Mucosa of descending colon (tissue), 3 donors: ENCODE data around the gene DPP6. TPM values are rescaled to one million over a fixed set of nuclear protein-coding genes. Genes with fewer than 3 reads are reported as not detected.

ENCODE experiments used
- ATAC-seq: fragments of 200-7000 bp; cut with Tn5 transposase; one replicate; pipeline ENCODE4 v1.9.1; 2020; ENCODE audit warnings: mild to moderate bottlenecking, moderate library complexity
- DNase-seq, 3 donors: peaks; one replicate each; pipeline ENCODE4 v3.0.0-alpha.2; 2020
- H3K36me3 ChIP-seq: fragments of 200-600 bp; one replicate; pipeline ENCODE4 v1.8.0; 2021; ENCODE audit warnings: low read depth, mild to moderate bottlenecking
- H3K4me1 ChIP-seq: fragments of 200-600 bp; one replicate; pipeline ENCODE4 v1.8.0; 2021; ENCODE audit warnings: low read depth, mild to moderate bottlenecking
- H3K4me3 ChIP-seq: fragments of 200-600 bp; one replicate; pipeline ENCODE4 v1.8.0; 2021; ENCODE audit warnings: mild to moderate bottlenecking
- H3K9me3 ChIP-seq: fragments of 200-600 bp; one replicate; pipeline ENCODE4 v1.8.0; 2021; ENCODE audit warnings: mild to moderate bottlenecking
- intact Hi-C, 2 donors: fragments of 100-400 bp; cut with DNase I in 1 of 2; cut with micrococcal nuclease in 1 of 2; formaldehyde crosslinking; loops; one replicate each; pipeline versions ENCODE4 v1.11.0 to v1.11.1; 2022; cut with DNase I, micrococcal nuclease
- total RNA-seq, 3 donors: library from RNA; stranded (reverse); fragmentation: NEBNext Ultra II Directional in 2 of 3; extraction: Animal tissue kit (Norgen Biotek cat#: 25700) in 2 of 3; gene quantifications; one replicate each; pipeline versions ENCODE4 v1.2.1 to v1.2.4, GENCODE V29; 2021 to 2023
- TF ChIP-seq, protein P1 (sequence below): fragments of 200-600 bp; IDR thresholded peaks from one replicate; pipeline ENCODE4 v1.8.0; 2022; ENCODE audit warnings: antibody characterized with exemption, mild to moderate bottlenecking
- donor health status: DM: no; HTN: no; CAD: no; lungs with moderate emphysema.
- donor health status: DM: no; HTN: no; CAD: no.
- donor health status: DM: no; HTN: yes; CAD: no.

Gene DPP6
- total RNA-seq, 3 donors from 2014 or later = 1.3 to 33.8 (median 1.5) TPM

DNA sequence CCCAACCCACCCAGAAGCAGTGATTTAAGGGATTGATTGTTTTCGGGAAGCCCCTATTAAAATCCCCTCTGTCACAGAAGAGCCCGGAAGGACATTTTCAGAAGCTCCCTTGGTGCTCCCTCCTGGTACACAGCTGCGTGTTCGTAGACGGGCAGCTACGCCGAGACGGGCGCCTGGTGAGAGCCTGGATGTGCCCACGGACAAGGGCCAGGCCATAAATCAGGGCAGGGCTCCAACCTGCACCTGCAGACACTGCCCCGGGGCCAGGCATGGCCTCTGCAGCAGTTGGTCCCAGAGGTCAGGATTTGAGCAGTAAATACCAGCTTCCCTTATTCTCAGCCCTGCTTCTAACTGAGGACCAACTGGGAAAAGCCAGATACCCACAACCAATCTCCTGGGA lies 843.9 kb downstream of the DPP6 start:
- intact Hi-C loops = no loop called here
- no peak for DNase-seq
- no peaks in the 10 kb centered on the region for H3K36me3 ChIP-seq
- TF ChIP-seq, protein P1, sequence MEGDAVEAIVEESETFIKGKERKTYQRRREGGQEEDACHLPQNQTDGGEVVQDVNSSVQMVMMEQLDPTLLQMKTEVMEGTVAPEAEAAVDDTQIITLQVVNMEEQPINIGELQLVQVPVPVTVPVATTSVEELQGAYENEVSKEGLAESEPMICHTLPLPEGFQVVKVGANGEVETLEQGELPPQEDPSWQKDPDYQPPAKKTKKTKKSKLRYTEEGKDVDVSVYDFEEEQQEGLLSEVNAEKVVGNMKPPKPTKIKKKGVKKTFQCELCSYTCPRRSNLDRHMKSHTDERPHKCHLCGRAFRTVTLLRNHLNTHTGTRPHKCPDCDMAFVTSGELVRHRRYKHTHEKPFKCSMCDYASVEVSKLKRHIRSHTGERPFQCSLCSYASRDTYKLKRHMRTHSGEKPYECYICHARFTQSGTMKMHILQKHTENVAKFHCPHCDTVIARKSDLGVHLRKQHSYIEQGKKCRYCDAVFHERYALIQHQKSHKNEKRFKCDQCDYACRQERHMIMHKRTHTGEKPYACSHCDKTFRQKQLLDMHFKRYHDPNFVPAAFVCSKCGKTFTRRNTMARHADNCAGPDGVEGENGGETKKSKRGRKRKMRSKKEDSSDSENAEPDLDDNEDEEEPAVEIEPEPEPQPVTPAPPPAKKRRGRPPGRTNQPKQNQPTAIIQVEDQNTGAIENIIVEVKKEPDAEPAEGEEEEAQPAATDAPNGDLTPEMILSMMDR = no peak
- no peaks in the 10 kb centered on the region for H3K4me1 ChIP-seq
- H3K9me3 ChIP-seq = no peaks in the 10 kb centered on the region
- no peak for ATAC-seq
- no peak overlapping the region for H3K4me3 ChIP-seq

DNA sequence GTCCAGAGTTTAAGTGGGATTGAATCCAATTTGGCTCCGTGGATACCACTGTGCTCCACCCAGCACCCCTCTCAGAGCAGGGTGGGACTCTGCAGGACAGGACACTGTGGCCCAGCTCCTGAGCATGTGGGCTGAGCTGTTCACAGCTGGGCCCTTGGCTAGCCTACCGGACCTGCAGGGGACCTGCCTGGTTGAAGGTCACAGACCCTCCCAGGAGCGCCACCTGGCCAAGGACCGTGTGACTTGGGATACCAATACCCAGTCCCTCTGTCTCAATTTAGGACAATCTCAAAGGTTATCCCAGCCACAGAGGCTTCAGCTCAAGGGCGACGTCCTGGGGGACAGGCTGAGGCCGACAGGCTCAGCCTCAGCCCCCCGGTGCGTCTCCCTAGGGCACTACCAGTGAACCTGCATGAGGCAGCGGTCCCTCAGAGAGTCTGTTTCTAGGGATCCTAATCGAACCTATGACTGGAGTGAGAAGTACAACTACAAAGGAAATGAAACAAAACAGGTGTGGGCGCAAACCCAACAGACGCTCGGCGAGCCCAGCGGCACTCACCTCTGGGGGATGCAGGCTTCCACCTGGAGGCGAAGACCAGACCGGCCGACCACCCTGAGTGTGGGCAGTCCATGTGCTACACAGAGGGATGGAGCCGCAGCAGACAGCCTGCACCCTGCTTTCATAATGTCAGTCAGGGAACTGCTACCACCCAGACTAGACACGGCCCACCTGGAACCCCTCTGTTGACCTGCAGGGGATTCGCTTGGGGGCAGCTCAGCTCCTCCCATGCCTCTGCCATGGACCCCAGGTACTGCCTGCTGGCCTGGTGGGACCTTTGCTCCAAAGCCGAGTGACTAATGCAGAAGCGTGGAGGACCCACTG lies 847.0 kb downstream of the DPP6 start:
- no peak for DNase-seq
- TF ChIP-seq, protein P1 = no peak
- Histone ChIP-seq H3K4me1 (no peaks in the 10 kb centered on the region), H3K9me3 (no peaks in the 10 kb centered on the region), H3K4me3 (no peak overlapping the region), H3K36me3 (no peaks in the 10 kb centered on the region)
- intact Hi-C loops = no loop called here
- no peak for ATAC-seq

DNA sequence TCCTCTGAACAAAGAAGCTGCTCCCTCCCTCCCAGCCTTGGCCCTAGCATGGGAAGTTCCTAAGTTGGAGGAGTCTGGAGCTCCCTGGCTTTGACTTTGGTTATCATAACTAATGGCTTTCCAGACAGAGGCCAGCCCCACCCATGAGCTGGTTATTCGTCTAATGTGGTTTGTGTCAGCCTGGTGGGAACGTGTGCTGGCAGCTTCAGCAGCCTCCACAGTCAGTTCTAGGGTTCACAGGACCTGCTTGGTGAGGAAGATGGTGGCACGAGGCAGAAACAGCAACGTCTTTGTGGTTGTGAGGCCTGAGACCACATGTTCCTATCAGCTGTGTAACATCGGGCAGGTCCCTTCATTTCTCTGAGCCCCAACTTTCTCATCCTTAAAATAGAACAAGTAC lies 847.7 kb downstream of the DPP6 start:
- no peaks in the 10 kb centered on the region for H3K36me3 ChIP-seq
- no peak for DNase-seq

DNA sequence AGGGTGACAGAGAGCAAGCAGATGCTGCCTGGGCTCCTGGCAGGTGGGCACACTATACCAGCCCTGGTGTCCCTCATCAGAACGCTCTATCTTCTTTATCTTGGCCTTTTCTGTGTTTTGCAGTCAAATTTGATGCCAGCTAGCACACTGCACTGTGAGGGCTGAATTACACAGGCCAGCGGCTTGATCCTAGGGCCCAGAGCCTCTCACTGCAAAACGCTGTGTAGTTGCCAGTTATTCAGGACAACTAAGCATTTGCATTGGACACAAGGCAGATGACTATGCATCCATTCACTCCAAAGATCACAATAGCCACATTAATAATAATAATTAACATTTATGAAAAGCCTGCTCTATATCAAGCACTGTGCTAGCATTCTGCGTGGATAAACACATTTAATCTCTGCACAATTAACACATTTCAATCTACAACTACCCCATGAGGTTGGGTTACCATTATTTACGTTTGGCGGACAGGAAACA lies 850.4 kb downstream of the DPP6 start:
- ATAC-seq = no peak
- Histone ChIP-seq H3K4me3 (no peak overlapping the region), H3K9me3 (no peaks in the 10 kb centered on the region), H3K4me1 (no peaks in the 10 kb centered on the region), H3K36me3 (no peaks in the 10 kb centered on the region)
- intact Hi-C loops = no loop called here
- TF ChIP-seq, protein P1 = no peak
- DNase-seq = no peak

More for the DNA sequence above, 847.7 kb downstream of the DPP6 start:
- no peaks in the 10 kb centered on the region for H3K4me1 ChIP-seq
- ATAC-seq = no peak
- no peaks in the 10 kb centered on the region for H3K9me3 ChIP-seq
- H3K4me3 ChIP-seq = no peak overlapping the region
- intact Hi-C loops = no loop called here
- TF ChIP-seq, protein P1 = no peak

DNA sequence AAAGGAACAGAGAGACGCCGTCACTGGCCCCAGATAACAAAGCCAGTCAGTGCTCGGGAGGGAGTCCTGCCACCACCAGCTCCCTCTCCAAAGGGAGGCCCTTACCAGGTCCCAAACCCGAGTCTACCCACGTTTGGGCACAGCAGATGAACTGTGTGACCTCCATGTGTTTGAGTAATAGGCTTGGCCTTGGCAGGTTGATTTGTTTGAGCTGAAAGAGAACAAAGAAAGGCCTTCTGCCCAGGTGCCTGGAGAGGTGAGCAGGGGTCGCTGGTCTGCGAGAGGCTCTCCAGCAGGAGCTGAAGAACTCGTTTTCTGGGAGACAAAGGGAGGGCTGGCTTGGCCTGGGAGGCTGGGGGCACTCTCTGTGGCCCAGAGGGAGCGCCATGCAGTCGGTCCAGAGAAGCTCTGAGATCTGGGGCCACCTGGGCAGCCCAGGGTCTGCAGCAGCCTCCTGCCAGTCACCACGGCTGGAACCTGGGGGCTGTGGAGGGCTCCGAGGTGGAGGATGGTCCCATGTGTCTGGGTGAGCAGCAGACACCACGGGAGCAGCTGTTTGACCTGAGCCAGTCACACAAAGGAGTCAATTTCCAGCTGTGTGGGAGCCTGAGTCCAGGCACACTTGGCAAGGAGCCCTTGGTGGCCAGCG lies 851.0 kb downstream of the DPP6 start:
- no peak for DNase-seq

More for the DNA sequence above, 851.0 kb downstream of the DPP6 start:
- TF ChIP-seq, protein P1 = no peak
- no peak for ATAC-seq
- Histone ChIP-seq H3K36me3 (no peaks in the 10 kb centered on the region), H3K4me1 (no peaks in the 10 kb centered on the region), H3K9me3 (no peaks in the 10 kb centered on the region), H3K4me3 (no peak overlapping the region)
- intact Hi-C loops = no loop called here
